CD4-positive, alpha-beta memory T cell (primary cell): ENCODE results near the gene PHC2. TPM values are rescaled to one million over a fixed set of nuclear protein-coding genes. Genes with fewer than 3 reads are reported as not detected.
A peak's percentile ranks its signal among the peaks of the same experiment; 100 is the strongest.
"Not testable (repeated sequence)": the region's sequence is repeated elsewhere in the genome, so short reads cannot be mapped to it uniquely, and the experiment has no call there.

Experiments
- CTCF ChIA-PET: fragments of 350-600 bp; sonication (Branson Sonifier 250); formaldehyde crosslinking; loops from one replicate; lab custom pipeline; 2021; ENCODE audit warnings: inconsistent platforms; ENCODE audit not compliant: partially characterized antibody; lab: Charles Lee
- POLR2A ChIA-PET: fragments of 350-600 bp; sonication (Branson Sonifier 250); formaldehyde crosslinking; loops from one replicate; lab custom pipeline; 2021; ENCODE audit not compliant: partially characterized antibody; lab: Charles Lee
- DNase-seq, 5 donors: peaks; one replicate each; pipeline versions ENCODE4 v3.0.0 to v3.0.0-alpha.2; 2020 to 2022; ENCODE audit warnings: mixed read lengths in 1 of 5
- H3K27ac ChIP-seq: one replicate; pipeline ENCODE4 v1.7.0; 2013; ENCODE audit warnings: low read depth, low read length
- H3K27me3 ChIP-seq: 2 replicates; pipeline ENCODE4 v1.7.0; 2013; ENCODE audit warnings: mild to moderate bottlenecking, low read length, moderate library complexity; ENCODE audit not compliant: insufficient read depth
- H3K36me3 ChIP-seq: 2 replicates; pipeline ENCODE4 v1.7.0; 2013; ENCODE audit warnings: mild to moderate bottlenecking, low read length, moderate library complexity; ENCODE audit not compliant: insufficient read depth
- H3K4me1 ChIP-seq: 2 replicates; pipeline ENCODE4 v1.7.0; 2013; ENCODE audit warnings: mild to moderate bottlenecking, low read length, moderate library complexity; ENCODE audit not compliant: insufficient read depth
- H3K4me3 ChIP-seq, 2 donors: one replicate each; pipeline ENCODE4 v1.7.0; 2013; ENCODE audit warnings: low read length in 2 of 2, mild to moderate bottlenecking in 1 of 2
- H3K9me3 ChIP-seq, 2 donors: one replicate each; pipeline ENCODE4 v1.7.0; 2013; ENCODE audit warnings: low read length in 2 of 2, control low read depth in 1 of 2; ENCODE audit not compliant: control insufficient read depth in 1 of 2
- H3K27ac Mint-ChIP-seq, 7 donors: one replicate each; pipeline ENCODE4 v1.8.0; 2020 to 2021; ENCODE audit warnings: mixed read lengths in 7 of 7, mild to moderate bottlenecking in 6 of 7, inconsistent platforms in 3 of 7, moderate library complexity in 3 of 7
- H3K27me3 Mint-ChIP-seq, 2 donors: one replicate each; pipeline ENCODE4 v1.8.0; 2020 to 2021; ENCODE audit warnings: mixed read lengths in 2 of 2
- H3K36me3 Mint-ChIP-seq, 2 donors: one replicate each; pipeline ENCODE4 v1.8.0; 2020 to 2021; ENCODE audit warnings: mixed read lengths in 2 of 2, inconsistent platforms in 1 of 2, mild to moderate bottlenecking in 1 of 2
- H3K4me1 Mint-ChIP-seq, 4 donors: one replicate each; pipeline ENCODE4 v1.8.0; 2020 to 2021; ENCODE audit warnings: mixed read lengths in 4 of 4, mild to moderate bottlenecking in 1 of 4
- H3K4me3 Mint-ChIP-seq, 8 donors: one replicate each; pipeline ENCODE4 v1.8.0; 2020 to 2021; ENCODE audit warnings: mixed read lengths in 8 of 8, mild to moderate bottlenecking in 7 of 8, moderate library complexity in 6 of 8, inconsistent platforms in 3 of 8
- H3K9me3 Mint-ChIP-seq, 8 donors: one replicate each; pipeline ENCODE4 v1.8.0; 2020 to 2021; ENCODE audit warnings: mixed read lengths in 8 of 8, mild to moderate bottlenecking in 5 of 8, inconsistent platforms in 3 of 8, moderate library complexity in 1 of 8
- intact Hi-C: fragments of 100-400 bp; cut with micrococcal nuclease; formaldehyde crosslinking; loops from one replicate; pipeline ENCODE4 v1.15.1; 2023
- polyA plus RNA-seq, 2 donors: library from polyadenylated mRNA; unstranded; fragments of 300-500 nt; fragmentation: Illumina TruSeq; gene quantifications; one replicate each; pipeline ENCODE4 v1.2.3, GENCODE V29; 2021
- total RNA-seq, 2 experiments: library from RNA; stranded (reverse); gene quantifications; one replicate each; pipeline ENCODE4 v1.2.3, GENCODE V29; 2021

Gene PHC2
- total and polyA plus RNA-seq, 4 experiments from 2014 or later = 11.3 to 35.6 (median 30.4) TPM

DNA sequence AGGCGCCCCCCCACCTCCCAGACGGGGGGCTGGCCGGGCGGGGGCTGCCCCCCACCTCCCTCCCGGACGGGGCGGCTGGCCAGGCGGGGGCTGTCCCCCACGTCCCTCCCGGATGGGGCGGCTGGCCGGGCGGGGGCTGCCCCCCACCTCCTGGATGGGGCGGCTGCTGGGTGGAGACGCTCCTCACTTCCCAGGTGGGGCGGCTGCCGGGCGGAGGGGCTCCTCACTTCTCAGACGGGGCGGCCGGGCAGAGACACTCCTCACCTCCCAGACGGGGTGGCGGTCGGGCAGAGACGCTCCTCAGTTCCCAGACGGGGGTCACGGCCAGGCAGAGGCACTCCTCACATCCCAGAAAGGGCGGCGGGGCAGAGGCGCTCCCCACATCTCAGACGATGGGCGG lies 121.5 kb downstream of the PHC2 start:
- H3K9me3 ChIP-seq, H3K36me3 Mint-ChIP-seq, H3K27me3 ChIP-seq, H3K4me1 Mint-ChIP-seq, H3K4me3 Mint-ChIP-seq, CTCF ChIA-PET, H3K9me3 Mint-ChIP-seq, H3K36me3 ChIP-seq, DNase-seq, H3K4me3 ChIP-seq, H3K27ac ChIP-seq, H3K4me1 ChIP-seq, POLR2A ChIA-PET, intact Hi-C loops, H3K27ac Mint-ChIP-seq: not testable (repeated sequence)
- peaks cover 6 to 16% of the 10 kb centered on the region in 2 donors for H3K27me3 Mint-ChIP-seq

DNA sequence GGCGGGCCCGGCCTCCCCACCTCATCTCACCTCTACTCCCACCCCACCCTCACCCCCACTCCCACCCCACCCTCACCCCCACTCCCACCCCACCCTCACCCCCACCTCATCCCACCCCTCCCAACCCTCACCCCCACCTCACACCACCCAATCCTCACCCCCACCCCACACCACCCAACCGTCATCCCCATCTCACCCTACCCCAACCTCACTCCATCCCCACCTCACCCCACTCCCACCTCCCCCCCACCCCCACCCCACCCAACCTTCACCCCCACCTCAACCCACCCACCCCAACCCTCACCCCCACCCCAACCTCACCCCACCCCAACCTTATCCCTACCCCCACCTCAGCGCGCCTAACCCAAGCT lies 123.4 kb downstream of the PHC2 start:
- H3K27me3 Mint-ChIP-seq = peaks cover 6 to 16% of the 10 kb centered on the region in 2 donors
- Histone ChIP-seq H3K9me3 (no peaks in the 10 kb centered on the region), H3K36me3 (no peaks in the 10 kb centered on the region), H3K4me3 (no peak overlapping the region), H3K4me1 (peaks cover 8% of the 10 kb centered on the region), H3K27me3 (no peaks in the 10 kb centered on the region), H3K27ac (no peak overlapping the region)
- H3K27ac Mint-ChIP-seq = no peak overlapping the region
- intact Hi-C loops = no loop called here
- no peaks in the 10 kb centered on the region for H3K36me3 Mint-ChIP-seq
- ChIA-PET POLR2A (no interaction called here), CTCF (no interaction called here)
- no peaks in the 10 kb centered on the region for H3K9me3 Mint-ChIP-seq
- H3K4me1 Mint-ChIP-seq = peaks cover 9 to 16% (median 11%) of the 10 kb centered on the region in 4 donors
- no peak for DNase-seq
- no peak overlapping the region for H3K4me3 Mint-ChIP-seq

DNA sequence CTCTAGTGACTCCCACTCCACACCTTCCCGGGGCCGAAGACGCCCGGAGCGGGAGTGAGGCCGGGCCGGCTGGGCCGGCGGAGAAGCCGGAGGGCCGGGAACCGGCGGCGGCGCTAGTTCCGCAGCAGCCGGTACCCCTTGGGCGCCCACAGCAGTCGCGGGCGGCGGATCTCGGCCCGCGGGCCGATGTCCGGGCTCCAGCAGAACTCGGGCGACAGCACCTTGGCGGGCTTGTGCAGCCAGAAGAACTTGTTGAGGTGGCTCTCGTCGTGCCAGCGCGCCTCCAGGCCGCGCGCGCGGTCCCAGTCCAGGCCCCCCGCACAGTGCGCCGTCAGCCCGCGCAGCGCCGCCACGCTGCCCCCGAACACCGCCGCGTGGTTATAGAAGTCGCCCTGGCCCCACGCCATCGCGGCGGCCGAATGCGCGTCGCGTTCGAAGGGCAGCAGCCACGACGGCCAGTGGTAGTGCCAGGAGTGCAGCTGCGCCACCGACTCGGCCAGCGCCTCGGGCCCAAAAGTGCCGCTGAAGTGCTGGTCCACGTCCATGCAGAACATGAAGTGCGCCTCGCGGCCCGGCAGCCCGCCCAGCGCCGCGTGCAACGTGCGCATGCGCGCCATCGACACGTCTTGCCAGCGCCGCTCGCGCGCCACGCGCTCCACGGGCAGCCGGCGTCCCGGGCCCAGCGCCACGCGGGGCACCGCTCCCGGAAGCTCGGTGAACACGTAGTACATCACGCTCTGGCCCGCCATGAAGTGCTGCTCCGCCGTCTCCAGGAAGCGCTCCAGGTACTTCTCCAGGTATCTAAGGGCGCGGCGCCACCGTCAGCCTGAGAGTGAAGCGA lies 124.0 kb downstream of the PHC2 start:
- intact Hi-C loops = no loop called here
- Histone ChIP-seq H3K4me3 (no peak overlapping the region), H3K27ac (no peak overlapping the region), H3K36me3 (no peaks in the 10 kb centered on the region), H3K27me3 (no peaks in the 10 kb centered on the region), H3K9me3 (no peaks in the 10 kb centered on the region), H3K4me1 (peaks cover 14% of the 10 kb centered on the region)
- Mint-ChIP-seq H3K4me1 (peaks cover 13 to 22% (median 17%) of the 10 kb centered on the region in 4 donors), H3K36me3 (no peaks in the 10 kb centered on the region), H3K9me3 (no peaks in the 10 kb centered on the region), H3K4me3 (no peak overlapping the region), H3K27ac (no peak overlapping the region), H3K27me3 (peaks cover 6 to 16% of the 10 kb centered on the region in 2 donors)
- CTCF ChIA-PET = interaction anchor here (2.6 kb wide), 1 partner anchor 11 kb away, joined by 11 read pairs; no protein-coding TSS in a partner anchor
- POLR2A ChIA-PET = no interaction called here
- peak in 1 of 5 donors; percentile 28 for DNase-seq

DNA sequence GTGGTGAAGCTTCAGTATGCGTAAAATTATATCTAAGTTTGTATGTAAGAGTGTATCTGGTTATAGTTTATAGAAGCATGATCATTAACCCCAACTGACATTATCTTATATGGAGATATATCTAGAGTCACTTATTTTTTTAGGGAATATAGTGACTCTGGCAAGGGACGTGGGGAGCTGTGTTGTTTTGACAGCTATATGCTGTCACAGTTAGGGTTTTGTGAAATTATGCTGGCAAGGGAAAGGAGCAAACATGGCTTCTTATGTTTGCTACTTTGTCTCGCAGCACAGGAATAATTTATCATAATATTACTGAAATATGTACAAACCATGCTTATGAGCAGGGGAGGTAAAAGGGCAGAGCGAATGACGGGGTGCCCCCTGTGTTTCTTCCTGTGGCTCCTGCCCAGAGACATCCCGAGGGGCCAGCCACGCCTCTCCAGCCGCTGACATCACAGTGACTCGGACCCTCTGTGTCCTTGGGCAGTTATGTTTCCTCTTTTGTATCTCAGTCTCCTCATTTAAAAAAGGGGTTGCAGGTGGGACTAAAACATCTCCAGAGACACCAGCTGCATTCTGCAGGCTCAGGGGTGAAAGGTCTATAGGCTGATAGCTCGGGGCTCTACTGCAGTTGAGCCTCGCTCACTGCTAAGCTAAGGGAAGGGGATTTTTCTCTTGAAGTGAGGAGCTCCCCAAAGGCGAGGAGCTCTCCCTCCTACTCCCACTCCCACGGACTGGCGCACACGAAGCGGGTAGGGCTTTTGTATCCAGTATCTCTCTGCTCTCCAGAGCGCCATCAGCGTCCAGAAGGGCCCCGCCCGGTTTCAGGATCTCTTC lies 124.9 kb downstream of the PHC2 start:
- H3K4me1 Mint-ChIP-seq = peaks cover 15 to 27% (median 20%) of the 10 kb centered on the region in 4 donors
- H3K36me3 ChIP-seq = no peaks in the 10 kb centered on the region
- no peak for DNase-seq
- H3K27me3 ChIP-seq = no peaks in the 10 kb centered on the region
- no peak overlapping the region for H3K27ac Mint-ChIP-seq
- no peaks in the 10 kb centered on the region for H3K36me3 Mint-ChIP-seq
- H3K9me3 Mint-ChIP-seq = no peaks in the 10 kb centered on the region
- intact Hi-C loops = no loop called here
- POLR2A ChIA-PET = no interaction called here
- H3K9me3 ChIP-seq = no peaks in the 10 kb centered on the region
- peaks cover 6 to 11% of the 10 kb centered on the region in 2 donors for H3K27me3 Mint-ChIP-seq
- H3K4me3 ChIP-seq = no peak overlapping the region
- H3K4me3 Mint-ChIP-seq = peak overlapping the region in 1 of 8 donors; percentile 11
- no peak overlapping the region for H3K27ac ChIP-seq
- CTCF ChIA-PET = interaction anchor here (0.8 to 2.6 kb wide), 3 partner anchors 10 to 150 kb away, joined by 3 to 11 read pairs (median 4); no protein-coding TSS in a partner anchor
- H3K4me1 ChIP-seq = peaks cover 18% of the 10 kb centered on the region

DNA sequence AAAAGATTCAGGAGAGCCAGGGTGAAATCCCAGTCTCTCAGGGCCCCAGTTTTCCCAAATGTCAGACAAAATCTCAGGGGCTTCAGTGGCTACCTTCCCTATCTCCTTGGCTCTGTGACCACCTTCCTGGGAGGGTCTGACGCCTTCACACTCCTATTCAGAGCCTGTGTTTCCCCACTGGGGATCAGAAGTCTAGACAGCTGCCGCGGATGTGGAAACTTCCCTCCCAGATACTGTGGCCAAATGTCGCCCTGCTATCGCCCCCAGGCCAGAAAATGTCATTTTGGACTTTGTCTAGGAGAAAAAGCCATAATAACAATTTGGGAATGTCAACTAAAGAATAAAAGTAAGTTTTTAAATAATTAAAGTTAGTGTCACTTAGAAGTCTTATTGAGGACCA lies 125.9 kb downstream of the PHC2 start:
- Mint-ChIP-seq H3K9me3 (no peaks in the 10 kb centered on the region), H3K36me3 (peaks cover 2 to 4% of the 10 kb centered on the region in 2 donors)
- intact Hi-C loops = no loop called here

DNA sequence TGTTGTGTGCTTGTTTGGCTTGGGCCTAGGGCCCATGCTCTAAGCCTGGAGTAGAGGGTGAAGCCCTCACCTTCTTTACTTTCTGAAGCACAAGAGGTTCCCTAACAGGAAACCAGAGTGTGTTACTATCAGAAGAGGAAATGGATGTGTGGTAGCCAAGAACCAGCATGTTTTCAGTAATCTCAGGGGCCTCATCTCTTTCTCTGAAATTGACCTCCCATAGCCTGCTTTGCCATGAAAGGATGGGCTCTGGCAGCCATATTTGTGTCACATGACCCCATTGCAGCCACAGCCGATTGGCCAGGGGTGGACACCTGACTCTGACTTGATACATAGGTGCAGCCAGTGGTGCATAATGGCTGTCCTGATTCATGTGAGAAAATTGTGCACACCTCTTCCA lies 128.6 kb downstream of the PHC2 start:
- no peak overlapping the region for H3K4me3 ChIP-seq
- H3K4me1 ChIP-seq = peaks cover 22% of the 10 kb centered on the region
- H3K27me3 ChIP-seq = no peaks in the 10 kb centered on the region
- peaks cover 20 to 32% (median 26%) of the 10 kb centered on the region in 4 donors for H3K4me1 Mint-ChIP-seq
- no peaks in the 10 kb centered on the region for H3K36me3 ChIP-seq
- peaks cover 6 to 9% of the 10 kb centered on the region in 2 donors for H3K36me3 Mint-ChIP-seq
- peak overlapping the region; percentile 43 to 80 (median 63) for H3K27ac Mint-ChIP-seq
- intact Hi-C loops = no loop called here
- H3K4me3 Mint-ChIP-seq = peak overlapping the region in 6 of 8 donors; percentile 9 to 41 (median 25)
- H3K27me3 Mint-ChIP-seq = peaks cover 4 to 8% of the 10 kb centered on the region in 2 donors
- no peaks in the 10 kb centered on the region for H3K9me3 Mint-ChIP-seq
- H3K27ac ChIP-seq = no peak overlapping the region
- DNase-seq = peak in 3 of 5 donors; percentile 23 to 24 (median 24)
- no peaks in the 10 kb centered on the region for H3K9me3 ChIP-seq
- ChIA-PET CTCF (interaction anchor here (1.9 kb wide), 1 partner anchor 11 kb away, joined by 4 read pairs; no protein-coding TSS in a partner anchor), POLR2A (no interaction called here)

More for the DNA sequence above, 125.9 kb downstream of the PHC2 start:
- Histone ChIP-seq H3K27ac (no peak overlapping the region), H3K27me3 (no peaks in the 10 kb centered on the region), H3K4me3 (no peak overlapping the region), H3K36me3 (no peaks in the 10 kb centered on the region), H3K9me3 (no peaks in the 10 kb centered on the region), H3K4me1 (peaks cover 18% of the 10 kb centered on the region)
- POLR2A ChIA-PET = interaction anchor here (0.7 kb wide), 1 partner anchor 70 kb away, joined by 3 read pairs; no protein-coding TSS in a partner anchor
- H3K4me3 Mint-ChIP-seq = no peak overlapping the region
- CTCF ChIA-PET = interaction anchor here (1.3 to 2.6 kb wide), 2 partner anchors 9 to 61 kb away, joined by 3 to 11 read pairs; no protein-coding TSS in a partner anchor
- peaks cover 6 to 11% of the 10 kb centered on the region in 2 donors for H3K27me3 Mint-ChIP-seq
- peak overlapping the region in 1 of 7 donors; percentile 22 for H3K27ac Mint-ChIP-seq
- H3K4me1 Mint-ChIP-seq = peaks cover 15 to 27% (median 20%) of the 10 kb centered on the region in 4 donors
- DNase-seq = no peak
